CD4-positive, alpha-beta memory T cell (primary cell): Measurements from ENCODE around the gene FAM210A. TPM values are rescaled to one million over a fixed set of nuclear protein-coding genes. Genes with fewer than 3 reads are reported as not detected.

Source experiments
- CTCF ChIA-PET: fragments of 350-600 bp; sonication (Branson Sonifier 250); formaldehyde crosslinking; loops from one replicate; lab custom pipeline; 2021; ENCODE audit warnings: inconsistent platforms; ENCODE audit not compliant: partially characterized antibody; lab: Charles Lee
- POLR2A ChIA-PET: fragments of 350-600 bp; sonication (Branson Sonifier 250); formaldehyde crosslinking; loops from one replicate; lab custom pipeline; 2021; ENCODE audit not compliant: partially characterized antibody; lab: Charles Lee
- DNase-seq, 5 donors: peaks; one replicate each; pipeline versions ENCODE4 v3.0.0 to v3.0.0-alpha.2; 2020 to 2022; ENCODE audit warnings: mixed read lengths in 1 of 5
- H3K27ac ChIP-seq: one replicate; pipeline ENCODE4 v1.7.0; 2013; ENCODE audit warnings: low read depth, low read length
- H3K27me3 ChIP-seq: 2 replicates; pipeline ENCODE4 v1.7.0; 2013; ENCODE audit warnings: mild to moderate bottlenecking, low read length, moderate library complexity; ENCODE audit not compliant: insufficient read depth
- H3K36me3 ChIP-seq: 2 replicates; pipeline ENCODE4 v1.7.0; 2013; ENCODE audit warnings: mild to moderate bottlenecking, low read length, moderate library complexity; ENCODE audit not compliant: insufficient read depth
- H3K4me1 ChIP-seq: 2 replicates; pipeline ENCODE4 v1.7.0; 2013; ENCODE audit warnings: mild to moderate bottlenecking, low read length, moderate library complexity; ENCODE audit not compliant: insufficient read depth
- H3K4me3 ChIP-seq, 2 donors: one replicate each; pipeline ENCODE4 v1.7.0; 2013; ENCODE audit warnings: low read length in 2 of 2, mild to moderate bottlenecking in 1 of 2
- H3K9me3 ChIP-seq, 2 donors: one replicate each; pipeline ENCODE4 v1.7.0; 2013; ENCODE audit warnings: low read length in 2 of 2, control low read depth in 1 of 2; ENCODE audit not compliant: control insufficient read depth in 1 of 2
- H3K27ac Mint-ChIP-seq, 7 donors: one replicate each; pipeline ENCODE4 v1.8.0; 2020 to 2021; ENCODE audit warnings: mixed read lengths in 7 of 7, mild to moderate bottlenecking in 6 of 7, inconsistent platforms in 3 of 7, moderate library complexity in 3 of 7
- H3K27me3 Mint-ChIP-seq, 2 donors: one replicate each; pipeline ENCODE4 v1.8.0; 2020 to 2021; ENCODE audit warnings: mixed read lengths in 2 of 2
- H3K36me3 Mint-ChIP-seq, 2 donors: one replicate each; pipeline ENCODE4 v1.8.0; 2020 to 2021; ENCODE audit warnings: mixed read lengths in 2 of 2, inconsistent platforms in 1 of 2, mild to moderate bottlenecking in 1 of 2
- H3K4me1 Mint-ChIP-seq, 4 donors: one replicate each; pipeline ENCODE4 v1.8.0; 2020 to 2021; ENCODE audit warnings: mixed read lengths in 4 of 4, mild to moderate bottlenecking in 1 of 4
- H3K4me3 Mint-ChIP-seq, 8 donors: one replicate each; pipeline ENCODE4 v1.8.0; 2020 to 2021; ENCODE audit warnings: mixed read lengths in 8 of 8, mild to moderate bottlenecking in 7 of 8, moderate library complexity in 6 of 8, inconsistent platforms in 3 of 8
- H3K9me3 Mint-ChIP-seq, 8 donors: one replicate each; pipeline ENCODE4 v1.8.0; 2020 to 2021; ENCODE audit warnings: mixed read lengths in 8 of 8, mild to moderate bottlenecking in 5 of 8, inconsistent platforms in 3 of 8, moderate library complexity in 1 of 8
- intact Hi-C: fragments of 100-400 bp; cut with micrococcal nuclease; formaldehyde crosslinking; loops from one replicate; pipeline ENCODE4 v1.15.1; 2023
- polyA plus RNA-seq, 2 donors: library from polyadenylated mRNA; unstranded; fragments of 300-500 nt; fragmentation: Illumina TruSeq; gene quantifications; one replicate each; pipeline ENCODE4 v1.2.3, GENCODE V29; 2021
- total RNA-seq, 2 experiments: library from RNA; stranded (reverse); gene quantifications; one replicate each; pipeline ENCODE4 v1.2.3, GENCODE V29; 2021

FAM210A gene
- total and polyA plus RNA-seq, 4 experiments from 2014 or later = 9.4 to 13.7 (median 11.6) TPM

DNA sequence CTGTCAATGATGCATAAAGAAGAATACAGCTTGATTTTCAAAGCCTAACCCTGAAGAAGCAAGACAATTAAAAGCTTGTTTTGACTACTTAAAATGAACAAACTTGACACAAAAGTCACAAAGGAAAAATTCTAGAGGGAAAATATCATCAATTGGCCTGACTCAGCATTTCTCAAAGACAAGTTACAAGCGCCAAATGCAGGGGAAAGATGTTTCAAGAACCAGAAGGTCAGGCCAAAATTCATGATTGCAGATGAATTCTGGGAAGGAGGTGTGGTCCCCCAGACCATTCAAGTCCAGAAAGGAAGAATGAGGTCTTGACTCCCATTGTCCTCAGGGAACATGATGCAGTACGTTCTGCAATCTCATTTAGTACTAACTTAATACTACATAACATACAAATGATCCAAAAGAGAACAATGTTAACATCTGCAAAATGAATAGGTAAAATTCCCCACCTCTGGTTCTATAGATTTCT is 64.5 kb downstream of the FAM210A start:
- no peaks in the 10 kb centered on the region for H3K36me3 ChIP-seq
- no peak overlapping the region for H3K27ac ChIP-seq
- no peaks in the 10 kb centered on the region for H3K27me3 Mint-ChIP-seq
- CTCF ChIA-PET = interaction anchor here (0.6 kb wide), 1 partner anchor 815 kb away, joined by 3 read pairs; no protein-coding TSS in a partner anchor
- H3K4me1 Mint-ChIP-seq = no peaks in the 10 kb centered on the region
- no peaks in the 10 kb centered on the region for H3K4me1 ChIP-seq
- peak overlapping the region in 1 of 7 donors; percentile 81 for H3K27ac Mint-ChIP-seq
- no peaks in the 10 kb centered on the region for H3K9me3 ChIP-seq
- DNase-seq = no peak
- intact Hi-C loops = no loop called here
- no peaks in the 10 kb centered on the region for H3K27me3 ChIP-seq
- H3K36me3 Mint-ChIP-seq = peaks cover 5 to 17% of the 10 kb centered on the region in 2 donors
- no peak overlapping the region for H3K4me3 Mint-ChIP-seq
- no peaks in the 10 kb centered on the region for H3K9me3 Mint-ChIP-seq
- H3K4me3 ChIP-seq = no peak overlapping the region
- POLR2A ChIA-PET = no interaction called here

DNA sequence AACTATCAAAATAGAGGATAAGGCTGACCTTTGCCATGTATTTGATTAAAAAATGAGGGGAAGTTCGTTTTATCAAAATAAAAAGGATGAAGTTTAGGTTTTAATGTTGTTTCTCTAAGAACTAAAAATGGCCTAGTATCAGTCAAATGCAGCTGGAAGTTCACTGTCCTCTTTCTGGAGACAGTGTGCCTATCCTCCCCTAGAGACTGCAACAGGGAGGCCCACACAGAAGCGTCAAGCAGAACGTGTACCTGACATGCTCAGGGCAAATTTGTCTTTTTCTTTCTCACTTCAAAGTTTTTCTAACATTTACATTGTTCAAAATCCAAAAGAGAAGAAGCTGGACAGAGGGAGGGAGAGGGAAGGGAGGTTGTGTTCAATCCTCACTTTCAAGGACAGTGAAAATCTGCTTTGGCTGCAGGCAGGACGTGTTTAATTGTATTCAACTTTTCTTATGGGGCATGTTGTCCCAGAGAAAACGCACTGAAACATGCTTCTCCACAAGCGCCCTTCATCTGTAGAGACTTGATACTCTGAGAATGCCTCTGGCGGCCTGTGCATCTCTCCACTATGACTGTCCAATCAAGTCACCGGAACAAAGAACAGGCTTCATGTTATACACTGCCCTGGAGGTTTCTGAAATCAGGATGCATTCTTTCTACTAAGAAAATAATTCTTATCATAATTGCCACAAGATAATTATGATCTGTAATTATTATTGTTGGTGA is 65.1 kb downstream of the FAM210A start:
- Histone ChIP-seq H3K4me1 (no peaks in the 10 kb centered on the region), H3K4me3 (no peak overlapping the region), H3K36me3 (no peaks in the 10 kb centered on the region), H3K9me3 (no peaks in the 10 kb centered on the region), H3K27ac (no peak overlapping the region), H3K27me3 (no peaks in the 10 kb centered on the region)
- DNase-seq = no peak
- Mint-ChIP-seq H3K27me3 (no peaks in the 10 kb centered on the region), H3K9me3 (no peaks in the 10 kb centered on the region), H3K4me1 (no peaks in the 10 kb centered on the region), H3K36me3 (peaks cover under 1 to 11% of the 10 kb centered on the region in 2 donors), H3K4me3 (no peak overlapping the region), H3K27ac (no peak overlapping the region)
- ChIA-PET CTCF (no interaction called here), POLR2A (no interaction called here)
- intact Hi-C loops = no loop called here

GRCh38 chr18:13660510-13660909 is 65.8 kb downstream of the FAM210A start:
- peaks cover 0 to 7% of the 10 kb centered on the region in 2 donors for H3K36me3 Mint-ChIP-seq
- no peaks in the 10 kb centered on the region for H3K27me3 ChIP-seq
- H3K27ac ChIP-seq = no peak overlapping the region
- POLR2A ChIA-PET = no interaction called here
- H3K4me3 ChIP-seq = no peak overlapping the region
- H3K9me3 Mint-ChIP-seq = no peaks in the 10 kb centered on the region
- H3K27ac Mint-ChIP-seq = no peak overlapping the region
- H3K4me1 ChIP-seq = no peaks in the 10 kb centered on the region
- intact Hi-C loops = no loop called here
- no peak for DNase-seq
- CTCF ChIA-PET = no interaction called here
- no peak overlapping the region for H3K4me3 Mint-ChIP-seq
- no peaks in the 10 kb centered on the region for H3K9me3 ChIP-seq
- H3K4me1 Mint-ChIP-seq = no peaks in the 10 kb centered on the region
- H3K27me3 Mint-ChIP-seq = no peaks in the 10 kb centered on the region
- H3K36me3 ChIP-seq = no peaks in the 10 kb centered on the region

DNA sequence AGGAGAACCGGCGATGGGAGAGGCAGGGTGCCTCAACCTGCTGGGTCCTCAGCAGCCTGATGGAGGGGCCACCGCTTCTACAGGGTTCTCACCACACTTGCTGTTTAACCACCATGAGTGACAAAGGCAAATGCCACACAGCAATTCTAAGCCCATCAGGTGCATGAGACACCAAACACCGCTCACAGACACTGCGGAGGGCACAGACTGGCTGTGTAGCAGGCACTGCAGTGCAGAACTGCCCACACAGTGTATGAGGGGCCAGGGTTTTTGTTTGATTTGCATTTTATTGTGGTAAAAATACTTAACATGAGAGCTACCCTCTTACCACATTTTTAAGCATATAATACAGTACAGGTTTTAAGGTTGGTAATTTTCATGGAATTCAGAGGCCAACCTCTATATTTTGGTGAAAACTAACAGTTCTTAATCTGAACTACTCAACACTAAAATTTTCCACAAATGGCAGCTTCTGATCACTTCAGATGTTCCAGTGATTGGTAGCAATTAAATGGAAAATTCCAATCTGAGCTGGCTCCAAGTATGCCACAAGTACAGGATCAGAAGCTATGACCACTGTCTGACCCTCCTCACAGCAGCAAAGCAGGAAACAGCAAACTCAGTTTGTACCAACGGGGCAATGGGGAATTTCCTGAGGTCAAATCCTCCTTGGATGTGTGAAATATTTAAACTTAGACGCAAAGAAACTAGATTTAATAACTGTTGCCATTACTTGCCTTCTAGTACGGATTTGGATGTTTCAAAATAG is 67.7 kb downstream of the FAM210A start:
- H3K4me3 ChIP-seq = no peak overlapping the region
- H3K9me3 Mint-ChIP-seq = no peaks in the 10 kb centered on the region
- no peak overlapping the region for H3K27ac ChIP-seq
- peaks cover 0 to 2% of the 10 kb centered on the region in 2 donors for H3K27me3 Mint-ChIP-seq
- H3K36me3 Mint-ChIP-seq = peaks cover 0 to 1% of the 10 kb centered on the region in 2 donors
- H3K36me3 ChIP-seq = no peaks in the 10 kb centered on the region
- intact Hi-C loops = no loop called here
- no peaks in the 10 kb centered on the region for H3K4me1 Mint-ChIP-seq
- no peak overlapping the region for H3K27ac Mint-ChIP-seq
- H3K9me3 ChIP-seq = no peaks in the 10 kb centered on the region
- ChIA-PET CTCF (no interaction called here), POLR2A (no interaction called here)
- H3K4me3 Mint-ChIP-seq = no peak overlapping the region
- no peak for DNase-seq
- H3K27me3 ChIP-seq = no peaks in the 10 kb centered on the region
- H3K4me1 ChIP-seq = no peaks in the 10 kb centered on the region

GRCh38 chr18:13657974-13658373 is 68.4 kb downstream of the FAM210A start:
- Histone ChIP-seq H3K27me3 (no peaks in the 10 kb centered on the region), H3K9me3 (no peaks in the 10 kb centered on the region), H3K4me3 (no peak overlapping the region), H3K4me1 (no peaks in the 10 kb centered on the region), H3K27ac (no peak overlapping the region), H3K36me3 (no peaks in the 10 kb centered on the region)
- no peak overlapping the region for H3K4me3 Mint-ChIP-seq
- no peaks in the 10 kb centered on the region for H3K4me1 Mint-ChIP-seq
- H3K27me3 Mint-ChIP-seq = peaks cover 0 to 2% of the 10 kb centered on the region in 2 donors
- intact Hi-C loops = no loop called here
- H3K36me3 Mint-ChIP-seq = peaks cover 0 to 1% of the 10 kb centered on the region in 2 donors
- POLR2A ChIA-PET = no interaction called here
- no peaks in the 10 kb centered on the region for H3K9me3 Mint-ChIP-seq
- CTCF ChIA-PET = no interaction called here
- peak overlapping the region in 2 of 7 donors; percentile 5 to 35 for H3K27ac Mint-ChIP-seq
- DNase-seq = no peak

DNA sequence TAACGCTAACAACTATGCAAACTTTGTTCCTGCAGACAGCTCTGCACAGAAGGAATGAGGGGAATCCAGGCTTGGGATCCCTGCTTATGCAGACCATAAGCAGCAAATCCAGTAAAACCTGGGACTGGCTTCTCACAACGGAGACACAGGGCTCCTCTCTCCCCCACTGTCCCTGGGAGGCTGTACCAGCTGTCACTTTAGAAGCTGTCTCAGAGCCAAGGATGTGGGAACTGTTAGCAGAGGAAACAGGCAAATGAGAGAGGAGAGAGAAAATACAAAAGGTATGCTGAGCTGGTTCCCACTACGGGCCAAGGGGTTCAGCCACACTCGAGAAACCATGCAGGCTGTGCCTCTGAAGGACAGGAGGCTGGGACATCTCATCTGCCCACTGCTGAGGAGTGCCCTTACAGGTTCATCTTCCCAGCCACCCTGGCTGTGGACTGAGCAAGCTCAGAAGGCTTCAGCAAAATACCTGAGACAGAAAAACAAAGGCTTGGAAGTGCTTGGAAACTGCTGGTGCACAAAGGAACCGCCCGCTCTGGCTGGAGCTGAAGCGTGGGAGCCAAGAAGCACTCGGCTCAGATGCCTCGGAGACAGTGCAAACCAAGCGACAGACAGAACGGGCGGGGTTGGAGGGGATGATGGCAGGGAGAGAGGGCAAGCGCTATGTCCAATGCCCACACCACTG is 72.5 kb downstream of the FAM210A start:
- intact Hi-C loops = no loop called here
- no peaks in the 10 kb centered on the region for H3K9me3 ChIP-seq
- Mint-ChIP-seq H3K9me3 (no peaks in the 10 kb centered on the region), H3K4me3 (no peak overlapping the region), H3K36me3 (no peaks in the 10 kb centered on the region), H3K27me3 (peaks cover 0 to 2% of the 10 kb centered on the region in 2 donors), H3K4me1 (no peaks in the 10 kb centered on the region), H3K27ac (no peak overlapping the region)
- H3K4me3 ChIP-seq = no peak overlapping the region
- H3K27me3 ChIP-seq = no peaks in the 10 kb centered on the region
- CTCF ChIA-PET = interaction anchor here (0.8 to 1.1 kb wide), 2 partner anchors 42 to 438 kb away, joined by 3 to 4 read pairs; no protein-coding TSS in a partner anchor
- no peaks in the 10 kb centered on the region for H3K4me1 ChIP-seq
- no peaks in the 10 kb centered on the region for H3K36me3 ChIP-seq
- POLR2A ChIA-PET = no interaction called here
- DNase-seq = no peak
- no peak overlapping the region for H3K27ac ChIP-seq
